ENCODE measurements around the gene COL6A1.
A peak's percentile ranks its signal among the peaks of the same experiment; 100 is the strongest.
"Not testable (repeated sequence)": the region's sequence is repeated elsewhere in the genome, so short reads cannot be mapped to it uniquely, and the experiment has no call there.

Gene COL6A1

DNA sequence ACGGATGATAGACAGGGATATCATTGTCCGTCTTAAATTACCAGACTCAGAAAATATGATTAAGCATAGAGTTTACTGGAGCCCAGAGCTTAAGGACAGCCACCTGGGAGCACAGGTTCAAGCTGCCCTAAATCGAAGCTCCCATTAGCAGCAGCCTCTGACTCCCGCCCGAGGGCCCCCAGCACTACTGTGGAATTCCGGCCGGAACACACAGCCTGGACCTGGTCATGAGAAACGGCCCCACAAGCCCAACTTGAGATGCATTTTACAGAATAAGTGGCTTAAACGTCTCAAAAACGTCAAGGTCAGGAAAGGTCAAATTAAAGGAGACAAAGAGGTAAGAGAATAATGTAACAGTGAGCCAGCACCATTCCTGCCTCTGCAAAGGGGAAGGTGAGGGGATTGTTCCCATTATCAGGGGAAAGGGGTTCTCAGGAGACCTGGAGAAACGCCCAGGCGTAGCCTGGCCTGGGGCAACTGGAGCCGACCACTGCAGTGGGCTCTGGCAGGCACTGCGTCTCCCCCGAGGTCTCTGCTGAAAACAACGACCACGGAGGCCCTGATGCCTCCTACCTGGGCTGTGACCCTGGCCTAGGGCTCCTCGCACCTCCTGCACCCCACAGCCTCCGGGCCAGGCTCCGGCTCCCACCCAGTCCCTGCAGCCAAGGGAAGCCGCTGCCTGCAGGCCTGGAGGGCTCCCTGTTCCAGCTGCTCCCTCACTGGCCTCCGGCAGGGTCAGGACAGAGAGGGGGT is 11.5 kb upstream of the COL6A1 start:
- no peak for DNase-seq

DNA sequence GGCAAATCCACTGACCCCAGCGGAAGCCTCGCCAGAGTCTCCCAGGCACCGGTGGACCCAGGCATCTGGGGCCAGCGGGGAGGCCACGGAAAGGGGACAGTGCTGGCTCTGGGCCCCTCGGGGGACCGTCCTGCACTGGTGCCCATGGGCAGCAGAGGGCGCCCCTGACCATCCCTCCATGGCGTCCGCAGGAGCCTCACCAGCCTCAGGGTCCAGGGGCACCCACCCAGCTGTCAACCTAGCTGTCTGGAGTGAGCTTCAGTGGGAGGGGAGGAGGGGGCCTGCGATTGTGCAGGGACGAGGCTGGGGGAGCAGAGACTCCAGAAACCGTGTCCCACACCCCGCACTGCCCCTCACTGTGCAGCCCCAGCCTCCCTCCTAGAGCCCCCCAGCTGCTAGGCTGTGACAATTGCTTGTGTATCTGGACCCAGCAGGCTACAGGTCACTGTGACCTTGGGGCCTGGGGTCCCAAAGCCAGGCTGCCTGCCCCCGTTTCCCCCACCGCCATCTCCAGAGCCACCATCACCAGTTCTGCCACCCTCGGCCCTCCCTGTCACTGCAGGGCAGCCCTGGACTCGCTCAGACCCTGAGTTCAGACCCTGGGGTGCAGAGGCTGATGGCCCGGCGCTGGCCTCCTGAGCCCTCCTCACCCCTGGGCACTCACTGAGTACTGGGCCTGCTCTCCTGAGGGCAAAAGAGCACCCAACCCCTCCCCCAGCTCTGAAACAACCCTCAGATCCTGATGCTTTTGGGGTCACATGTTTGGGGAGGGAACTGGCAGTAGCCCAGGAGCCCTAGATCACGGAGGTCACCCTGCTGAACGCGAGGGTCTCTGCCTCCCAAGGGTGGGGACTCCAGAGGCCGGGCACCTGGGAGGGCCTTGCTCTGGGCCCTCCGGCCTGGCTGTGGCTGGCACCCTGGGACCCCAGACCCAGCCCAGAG is 10.6 kb upstream of the COL6A1 start:
- peak in 1 of 2 donors; percentile 36 for DNase-seq

DNA sequence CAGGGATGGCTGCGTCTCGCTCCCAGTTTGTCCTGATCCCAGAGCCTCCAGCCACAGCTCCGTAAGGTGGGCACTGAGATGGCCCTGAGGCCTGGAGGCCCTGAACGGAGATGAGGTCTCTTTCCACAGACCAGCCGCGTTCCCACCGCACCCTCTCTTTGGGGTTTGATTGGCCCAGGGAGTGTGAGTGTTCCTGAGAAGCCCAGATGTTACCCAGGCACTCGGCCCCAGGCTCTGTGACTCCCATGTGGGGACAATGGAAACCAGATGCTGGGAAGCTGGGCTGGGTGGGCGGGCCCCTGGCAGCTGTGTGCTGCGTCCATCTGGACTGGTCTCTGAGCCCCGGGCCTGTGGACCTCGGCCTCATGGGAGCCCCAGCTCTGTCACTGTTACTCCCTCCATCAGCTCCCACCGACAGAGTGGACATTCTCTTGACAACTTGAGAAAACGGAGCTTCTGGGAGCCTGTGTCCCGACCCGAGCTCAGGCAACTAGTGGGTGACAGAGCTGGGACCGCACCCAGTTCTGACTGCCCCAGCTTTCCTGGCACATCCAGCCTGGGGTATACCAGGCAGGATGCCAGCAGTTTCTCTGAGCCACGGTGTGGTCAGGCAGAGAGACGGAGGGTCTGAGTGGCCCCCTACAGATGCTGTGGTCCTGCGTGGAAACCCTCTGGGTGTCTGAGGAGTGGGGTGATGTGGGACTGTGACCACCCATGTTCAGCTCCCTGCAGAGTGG is 9.8 kb upstream of the COL6A1 start:
- DNase-seq = no peak

DNA sequence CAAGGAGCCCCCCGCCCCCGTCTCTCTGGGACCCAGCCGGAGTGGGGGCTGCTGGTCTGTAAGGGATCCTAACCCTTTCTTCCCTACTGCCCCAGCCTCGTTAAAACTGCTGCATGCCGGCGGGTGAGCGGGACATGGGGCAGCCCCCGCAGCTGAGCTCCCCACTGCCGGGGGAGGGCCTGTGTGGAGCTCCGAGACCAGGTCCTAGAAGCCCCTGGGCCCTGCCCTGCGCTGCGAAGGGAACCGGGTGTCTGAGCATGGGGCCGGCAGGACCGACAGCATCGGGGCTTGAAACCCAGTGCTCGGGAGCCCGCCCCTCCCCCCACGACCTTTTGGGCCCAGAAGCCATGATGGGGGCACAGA is 9.2 kb upstream of the COL6A1 start:
- DNase-seq = no peak

DNA sequence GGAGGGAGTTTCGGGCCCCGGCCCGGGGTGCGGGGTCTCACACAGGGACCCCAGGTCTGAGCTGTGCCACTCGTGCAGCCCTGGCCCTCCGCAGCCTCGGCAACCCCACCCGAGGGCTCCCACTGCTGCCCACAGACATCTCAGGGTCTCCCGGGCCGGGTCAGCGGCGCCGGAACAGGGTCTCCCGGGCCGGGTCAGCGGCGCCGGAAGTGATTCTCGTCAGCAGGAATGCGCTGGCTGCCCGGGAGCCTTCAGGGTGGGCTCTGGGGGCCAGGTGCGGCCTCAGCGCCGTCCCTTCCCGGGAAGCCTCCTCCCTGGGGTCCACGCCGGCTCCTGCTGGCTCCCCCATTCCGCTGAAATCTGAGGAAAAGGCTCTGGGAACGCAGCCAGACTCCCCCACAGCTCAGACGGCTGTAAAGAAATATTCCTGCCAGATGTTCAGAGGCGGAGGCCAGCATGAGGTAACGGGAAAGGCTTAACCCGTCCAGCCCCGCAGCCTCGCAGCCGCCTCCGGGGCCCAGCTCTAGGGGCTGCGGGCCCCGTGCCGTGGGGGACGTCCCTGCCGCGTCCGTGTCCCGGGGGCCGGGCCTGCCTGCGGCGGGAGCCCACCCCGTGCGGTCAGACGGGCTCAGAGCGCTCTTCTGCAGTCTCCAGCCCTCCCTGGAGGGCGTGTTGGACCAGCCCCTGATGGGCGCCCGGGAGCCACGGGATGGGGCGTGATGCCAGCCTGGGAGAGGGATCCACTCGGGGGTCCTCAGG is 8.7 kb upstream of the COL6A1 start:
- no peak for DNase-seq

DNA sequence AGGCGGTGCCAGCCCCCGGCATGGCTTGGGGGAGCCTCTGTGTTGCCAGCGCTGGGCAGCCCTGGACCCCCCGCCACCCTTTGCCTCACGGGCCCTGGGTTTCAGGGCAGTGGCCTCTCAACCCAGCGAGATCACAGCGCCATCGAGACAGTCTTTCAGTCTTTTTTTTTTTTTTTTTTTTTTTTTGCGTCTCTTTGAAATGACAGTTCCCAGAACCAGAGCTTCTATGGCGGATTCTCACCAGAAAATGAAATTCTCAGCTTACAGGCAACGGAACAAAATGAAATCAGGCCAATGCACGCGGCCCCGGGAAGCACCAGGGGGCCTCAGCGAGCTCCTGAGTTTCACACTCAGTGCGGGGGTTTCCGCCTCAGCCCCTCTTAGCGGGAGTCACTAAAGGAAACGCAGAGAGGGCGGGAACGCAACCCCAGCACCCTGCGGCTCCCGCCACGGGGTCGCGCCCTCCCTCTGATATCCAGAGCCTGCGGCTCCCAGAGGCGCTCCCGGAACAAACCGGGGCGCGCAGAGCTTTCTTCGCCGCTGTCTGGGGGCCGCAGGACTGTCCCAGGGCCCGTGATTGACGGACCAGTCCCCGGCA is 8.0 kb upstream of the COL6A1 start:
- peak; percentile 5 to 41 for DNase-seq

DNA sequence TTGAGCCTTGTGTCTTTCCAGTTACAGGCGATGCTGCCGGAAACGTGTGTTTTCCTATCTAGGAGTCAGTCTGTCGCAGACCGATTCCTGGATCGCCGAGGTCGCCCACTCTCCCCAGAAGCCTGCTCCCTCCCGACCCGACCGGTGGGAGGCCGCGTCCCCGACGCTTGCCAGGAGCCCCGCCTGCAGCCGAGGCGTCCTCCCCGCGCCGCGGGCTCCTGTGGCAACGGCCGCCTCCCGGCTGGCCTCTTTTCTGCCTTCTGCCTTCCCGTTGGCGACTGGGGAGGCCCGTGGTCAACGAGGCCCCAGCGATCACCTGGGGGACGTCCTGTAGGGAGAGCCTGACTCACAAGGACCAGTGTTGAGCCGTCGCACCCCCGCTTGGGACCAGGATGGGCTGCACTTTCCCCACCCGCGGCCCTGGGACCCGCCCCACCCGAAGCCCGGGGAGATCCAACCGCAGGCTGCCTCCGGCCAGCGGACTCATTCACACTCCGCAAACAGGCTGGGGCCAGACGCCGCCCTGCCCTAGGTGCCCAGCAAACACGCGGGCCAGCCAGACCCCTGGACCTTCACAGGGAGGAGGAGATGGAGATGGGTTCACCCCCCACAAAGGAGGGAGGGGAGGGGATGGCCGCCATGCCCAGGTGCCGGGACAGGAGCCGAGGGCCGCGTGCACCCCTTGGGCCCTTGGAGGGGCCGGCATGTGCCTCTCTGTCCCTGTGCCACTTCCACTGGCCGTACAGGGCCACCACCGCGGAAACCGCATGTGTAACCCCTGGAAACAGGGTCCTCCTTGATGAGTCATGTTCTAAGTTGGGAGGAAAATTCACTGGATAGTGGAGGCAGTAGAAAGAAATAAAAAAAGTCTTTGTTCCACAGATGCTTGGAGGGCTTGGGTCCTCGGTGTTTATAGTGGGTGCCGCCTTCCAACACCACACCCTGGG is 7.2 kb upstream of the COL6A1 start:
- peak in 1 of 2 donors; percentile 9 for DNase-seq

DNA sequence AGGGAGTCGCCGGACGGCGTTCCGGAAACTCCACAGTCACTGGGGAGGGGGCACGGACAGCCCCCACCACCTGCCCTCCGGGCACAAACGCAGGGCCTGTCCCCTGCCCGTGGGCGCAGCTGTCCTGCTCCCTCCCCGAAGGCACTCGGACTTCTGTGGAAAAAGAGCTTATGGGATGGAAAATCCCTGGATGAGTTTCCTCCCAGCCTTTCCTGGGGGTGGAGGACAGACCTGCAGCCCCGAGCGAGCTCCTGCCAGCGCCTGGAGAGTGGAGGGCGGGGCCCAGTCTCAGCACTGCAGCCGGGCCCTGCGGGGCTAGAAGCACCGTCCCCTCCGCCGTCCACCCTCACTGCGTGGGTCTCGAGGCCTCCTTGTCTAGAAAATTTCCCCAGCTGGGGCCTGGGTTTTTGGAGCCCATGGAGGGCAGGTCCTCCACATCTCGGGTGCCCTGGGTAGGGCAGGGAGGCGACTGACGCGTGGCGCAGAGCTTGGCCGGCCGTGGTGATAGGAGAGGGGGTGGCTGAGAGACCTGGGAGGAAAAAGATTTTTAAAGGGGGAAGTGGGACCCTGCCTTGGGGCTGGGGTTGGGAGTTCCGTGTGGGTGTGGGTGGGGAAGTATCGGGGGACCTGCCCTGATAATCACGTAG is 6.4 kb upstream of the COL6A1 start:
- DNase-seq = no peak

DNA sequence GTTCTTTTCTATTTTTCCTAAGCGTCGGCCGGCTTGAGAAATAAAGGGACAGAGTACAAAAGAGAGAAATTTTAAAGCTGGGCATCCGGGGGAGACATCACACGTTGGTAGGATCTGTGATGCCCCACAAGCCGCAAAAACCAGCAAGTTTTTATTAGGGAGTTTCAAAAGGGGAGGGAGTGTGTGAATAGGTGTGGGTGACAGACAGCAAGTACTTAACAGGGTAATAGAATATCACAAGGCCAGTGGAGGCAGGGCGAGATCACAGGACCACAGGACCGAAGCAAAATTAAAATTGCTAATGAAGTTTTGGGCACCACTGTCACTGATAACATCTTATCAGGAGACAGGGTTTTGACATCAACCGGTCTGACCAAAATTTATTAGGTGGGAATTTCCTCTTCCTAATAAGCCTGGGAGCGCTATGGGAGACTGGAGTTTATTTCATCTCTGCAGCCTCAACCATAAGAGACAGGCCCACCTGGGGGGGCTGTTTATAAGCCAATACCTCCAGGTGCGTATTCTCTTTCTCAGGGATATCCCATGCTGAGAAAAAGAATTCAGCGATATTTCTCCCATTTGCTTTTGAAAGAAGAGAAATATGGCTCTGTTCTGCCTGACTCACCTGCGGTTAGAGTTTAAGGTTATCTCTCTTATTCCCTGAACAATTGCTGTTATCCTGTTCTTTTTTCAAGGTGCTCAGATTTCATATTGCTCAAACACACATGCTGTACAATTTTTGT is 5.7 kb upstream of the COL6A1 start:
- DNase-seq = not testable (repeated sequence)

DNA sequence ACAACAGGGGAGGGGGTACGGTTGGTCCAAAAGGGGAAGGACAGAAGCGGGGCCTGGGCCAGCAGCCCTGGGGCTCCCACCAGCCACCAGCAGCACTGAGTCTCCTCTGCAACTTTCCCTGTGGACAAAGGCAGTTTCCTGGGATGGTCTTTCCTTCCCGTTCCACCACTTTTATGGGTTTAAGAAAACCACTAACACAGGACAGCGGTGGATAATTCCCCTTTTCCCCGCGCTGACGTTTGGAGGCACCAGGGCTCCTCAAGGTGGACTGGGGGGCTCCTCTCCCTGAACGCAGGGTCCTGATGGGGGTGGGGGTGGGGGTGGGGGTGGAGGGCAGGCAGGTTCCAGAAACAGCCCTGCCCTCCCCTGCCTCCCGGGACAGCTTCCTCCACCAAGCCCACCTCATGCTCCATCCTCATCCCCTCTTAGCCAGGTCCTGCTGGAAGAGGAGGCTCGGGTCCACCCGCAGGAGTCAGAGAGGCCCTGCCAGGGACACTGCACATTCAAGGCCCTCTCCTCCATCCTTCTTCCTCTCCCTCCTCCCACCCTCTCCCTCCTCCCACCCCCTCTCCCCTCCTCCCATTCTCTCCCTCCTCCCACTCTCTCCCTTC is 4.8 kb upstream of the COL6A1 start:
- DNase-seq = no peak

DNA sequence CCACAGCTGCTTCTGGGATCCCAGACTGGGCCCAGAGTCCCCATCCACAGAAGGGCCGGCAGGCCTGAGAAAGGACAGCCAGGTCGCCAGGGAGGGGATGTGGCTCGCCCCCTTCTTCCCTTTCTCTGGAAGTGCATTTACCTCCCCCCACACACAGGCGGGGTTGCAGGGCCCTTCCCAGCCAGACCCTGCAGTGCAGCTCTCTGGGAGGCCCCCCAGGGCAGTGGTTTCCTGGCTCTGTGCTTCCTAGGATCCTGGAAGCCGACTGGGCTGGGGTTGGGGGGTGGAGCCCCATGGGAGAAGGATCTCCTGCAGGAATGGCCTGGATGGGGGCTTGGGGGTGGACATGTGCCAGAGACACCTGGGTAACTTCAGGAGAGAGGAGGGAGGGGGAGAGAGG is 4.2 kb upstream of the COL6A1 start:
- no peak for DNase-seq

DNA sequence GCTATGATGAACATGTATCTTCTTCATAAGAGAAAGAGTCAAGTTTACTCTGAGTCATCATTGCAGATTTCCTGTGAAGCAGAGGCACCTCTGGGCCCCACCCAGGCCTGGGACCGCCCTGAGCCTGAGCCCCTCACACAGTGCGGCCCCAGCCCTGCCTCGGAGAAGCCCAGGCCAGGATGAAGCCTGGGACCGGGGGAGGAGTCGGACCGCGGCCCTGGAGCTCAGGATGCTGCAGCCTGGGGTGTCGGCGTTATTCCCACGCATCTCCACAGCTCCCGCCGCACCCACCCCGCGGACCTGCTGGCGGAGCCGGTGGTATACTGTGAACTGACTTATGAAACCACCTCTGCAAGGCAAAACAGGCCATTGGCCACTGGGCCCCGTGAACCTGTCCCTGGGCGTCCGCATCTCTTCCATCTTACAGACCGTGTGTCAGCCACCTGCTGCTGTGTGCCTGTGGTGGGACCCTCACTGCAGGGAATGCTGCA is 2.4 kb upstream of the COL6A1 start:
- DNase-seq = no peak

DNA sequence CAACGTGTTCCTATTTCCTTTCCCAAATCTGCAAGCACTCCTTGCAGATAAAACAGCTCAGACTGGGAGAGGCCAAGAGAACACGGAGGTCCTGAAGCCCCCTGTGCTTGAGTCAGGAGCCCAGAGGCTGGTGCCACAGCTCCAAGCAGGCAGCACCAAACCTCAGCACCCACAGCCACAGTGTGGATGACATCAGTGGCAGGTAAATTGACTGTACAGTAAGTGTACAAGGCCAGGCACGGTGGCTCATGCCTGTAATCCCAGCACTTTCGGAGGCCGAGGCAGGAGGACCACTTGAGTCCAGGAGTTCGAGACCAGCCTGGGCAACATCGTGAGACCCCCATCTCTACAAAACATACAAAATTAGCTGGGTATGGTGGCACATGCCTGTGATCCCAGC is 1.9 kb upstream of the COL6A1 start:
- no peak for DNase-seq

DNA sequence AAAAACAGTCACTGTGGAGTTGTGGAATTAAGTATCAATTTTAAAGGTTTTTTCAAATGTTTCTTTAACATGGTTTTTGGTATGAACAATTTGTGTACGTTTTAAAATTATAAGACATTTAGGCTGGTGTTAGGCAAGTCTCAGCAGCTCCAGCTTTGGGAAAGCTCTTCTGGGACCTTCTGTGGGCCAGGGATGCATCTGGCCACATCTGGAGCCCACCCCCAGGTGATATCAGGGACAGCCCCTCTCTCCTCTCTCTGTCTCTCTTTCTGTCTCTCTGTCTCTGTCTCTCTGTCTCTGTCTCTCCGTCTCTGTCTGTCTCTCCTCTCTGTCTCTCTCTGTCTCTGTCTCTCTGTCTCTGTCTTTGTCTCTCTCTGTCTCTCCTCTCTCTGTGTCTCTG is 1.3 kb upstream of the COL6A1 start:
- no peak for DNase-seq

DNA sequence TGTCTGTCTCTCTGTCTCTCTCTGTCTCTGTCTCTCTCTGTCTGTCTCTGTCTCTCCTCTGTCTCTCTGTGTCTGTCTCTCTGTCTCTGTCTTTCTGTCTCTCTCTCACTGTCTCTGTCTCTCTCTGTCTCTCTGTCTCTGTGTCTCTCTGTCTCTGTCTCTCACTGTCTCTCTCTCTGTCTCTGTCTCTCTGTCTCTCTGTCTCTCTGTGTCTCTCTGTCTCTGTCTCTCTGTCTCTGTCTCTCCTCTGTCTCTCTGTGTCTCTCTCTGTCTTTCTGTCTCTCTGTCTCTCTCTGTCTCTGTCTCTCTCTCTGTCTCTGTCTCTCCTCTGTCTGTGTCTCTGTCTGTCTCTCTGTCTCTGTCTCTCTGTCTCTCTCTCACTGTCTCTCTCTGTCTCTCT is 873 bp upstream of the COL6A1 start:
- DNase-seq = no peak

DNA sequence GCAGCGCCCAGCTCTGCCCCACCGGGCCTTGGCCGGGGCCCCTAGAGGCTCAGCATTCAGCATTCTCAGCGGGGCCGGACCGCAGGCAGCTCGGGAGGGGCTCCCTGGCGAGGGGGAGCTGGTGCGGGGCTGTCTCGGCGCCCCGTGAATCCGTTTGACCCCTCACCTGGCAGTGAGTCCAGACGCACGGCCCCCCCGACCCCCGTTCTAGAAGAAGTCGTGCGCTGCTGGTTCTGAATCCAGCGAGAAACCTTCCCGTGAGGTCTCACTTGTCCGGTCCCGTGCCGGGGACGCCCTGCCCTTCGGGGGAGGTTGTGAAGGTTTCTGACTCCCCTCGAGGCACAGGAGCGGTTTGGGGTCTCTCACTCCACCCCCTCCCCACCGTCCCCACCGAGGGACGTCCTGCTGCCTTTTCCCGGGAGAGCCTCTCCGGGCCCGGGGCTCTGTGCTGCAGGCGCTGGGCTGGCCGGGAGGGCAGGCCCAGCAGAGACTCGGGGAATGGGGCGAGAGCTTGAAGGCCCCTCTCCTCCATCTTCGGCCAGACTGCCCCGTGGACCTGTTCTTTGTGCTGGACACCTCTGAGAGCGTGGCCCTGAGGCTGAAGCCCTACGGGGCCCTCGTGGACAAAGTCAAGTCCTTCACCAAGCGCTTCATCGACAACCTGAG is 655 bp downstream of the COL6A1 start:
- no peak for DNase-seq

DNA sequence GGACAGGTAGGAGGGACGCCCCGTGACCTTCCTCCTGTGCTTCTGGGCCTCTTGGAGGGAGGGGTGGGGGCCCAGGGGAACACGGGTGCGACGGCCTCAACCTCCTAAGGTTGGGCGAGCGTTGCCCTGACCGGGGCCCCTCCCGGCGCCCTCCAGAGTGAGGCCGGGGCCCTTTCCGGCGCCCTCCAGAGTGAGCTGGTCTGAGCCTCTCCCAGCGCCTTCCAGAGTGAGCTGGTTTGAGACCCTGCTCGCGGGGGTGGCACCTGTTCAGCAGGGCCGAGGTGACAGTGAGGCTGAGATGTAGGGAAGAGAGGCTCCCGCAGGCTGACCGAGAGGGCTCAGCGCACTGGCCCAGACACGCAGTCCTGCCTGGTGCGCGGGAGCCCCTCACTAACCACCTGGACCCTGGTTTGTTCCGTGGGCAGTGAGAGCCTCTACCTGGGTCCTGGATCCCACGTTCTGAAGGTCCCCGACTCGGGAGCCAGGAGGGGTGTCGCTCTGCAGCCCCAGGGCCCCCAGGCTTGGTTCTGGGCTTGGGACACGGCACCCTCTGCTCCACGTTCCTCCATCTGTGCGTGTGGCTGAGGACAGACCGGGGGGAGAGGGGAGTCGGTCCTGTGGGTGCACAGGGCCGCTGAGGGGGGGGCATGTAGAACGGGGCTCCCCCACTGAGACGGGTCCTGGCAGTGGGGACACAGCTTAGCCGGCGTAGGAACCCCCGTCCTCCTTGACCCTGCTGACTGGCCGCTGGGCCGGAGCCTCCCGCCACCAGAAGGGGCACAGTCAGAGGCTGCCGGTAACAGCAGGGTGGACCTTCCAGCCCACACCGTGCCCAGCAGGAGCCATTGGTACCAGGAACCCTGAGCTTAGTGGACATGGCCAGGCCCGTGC is 1.4 kb downstream of the COL6A1 start:
- DNase-seq = no peak

DNA sequence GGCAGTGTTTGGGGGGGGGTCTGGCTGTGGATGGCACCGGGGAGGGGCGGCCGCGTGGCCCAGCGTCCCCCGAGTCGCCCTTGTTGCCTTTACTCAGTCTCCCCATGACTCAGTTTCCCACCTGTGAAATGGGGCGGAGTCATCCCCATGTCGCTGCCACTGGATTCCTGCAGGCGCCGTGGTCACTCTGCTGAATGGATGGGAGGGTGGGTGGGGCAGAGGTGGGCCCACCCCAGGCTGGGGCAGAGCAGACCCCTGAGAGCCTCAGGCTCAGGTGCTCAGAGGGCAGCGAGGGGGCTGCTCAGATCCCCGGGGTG is 2.0 kb downstream of the COL6A1 start:
- DNase-seq = no peak
